ENCODE data around the gene RPLP1. TPM values are rescaled to one million over a fixed set of nuclear protein-coding genes. Genes with fewer than 3 reads are reported as not detected.

Gene RPLP1
- total RNA-seq, 4 donors from 2014 or later = 245 to 770 (median 386) TPM

DNA sequence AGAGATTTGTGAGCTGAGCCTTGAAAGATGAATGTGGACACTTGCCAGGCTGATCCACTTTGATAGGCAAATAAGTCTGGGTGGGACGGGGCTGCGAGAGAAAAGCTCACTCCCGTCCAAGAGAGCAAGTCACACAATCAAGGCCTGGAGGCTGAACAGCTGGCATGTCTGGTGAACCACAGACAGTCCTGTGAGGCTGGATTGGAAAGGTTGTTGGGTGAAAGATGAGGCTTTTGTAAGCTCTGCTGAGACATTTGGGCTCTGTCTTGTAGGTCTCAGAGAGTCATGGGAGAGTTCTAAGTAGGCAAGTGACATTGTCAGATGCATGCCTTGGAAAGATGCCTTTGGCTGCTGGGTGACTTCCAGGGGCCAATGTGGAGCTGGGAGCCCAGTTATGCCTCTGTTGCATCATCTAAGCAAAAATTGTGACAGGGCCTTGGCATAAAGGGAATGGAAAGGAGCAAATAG lies 38.5 kb downstream of the RPLP1 start:
- no peak for DNase-seq
- Histone ChIP-seq H3K27ac (no peak overlapping the region), H3K36me3 (no peaks in the 10 kb centered on the region), H3K9me3 (no peaks in the 10 kb centered on the region), H3K4me1 (no peaks in the 10 kb centered on the region), H3K27me3 (no peaks in the 10 kb centered on the region), H3K4me3 (no peak overlapping the region)
- TF ChIP-seq, protein P1, sequence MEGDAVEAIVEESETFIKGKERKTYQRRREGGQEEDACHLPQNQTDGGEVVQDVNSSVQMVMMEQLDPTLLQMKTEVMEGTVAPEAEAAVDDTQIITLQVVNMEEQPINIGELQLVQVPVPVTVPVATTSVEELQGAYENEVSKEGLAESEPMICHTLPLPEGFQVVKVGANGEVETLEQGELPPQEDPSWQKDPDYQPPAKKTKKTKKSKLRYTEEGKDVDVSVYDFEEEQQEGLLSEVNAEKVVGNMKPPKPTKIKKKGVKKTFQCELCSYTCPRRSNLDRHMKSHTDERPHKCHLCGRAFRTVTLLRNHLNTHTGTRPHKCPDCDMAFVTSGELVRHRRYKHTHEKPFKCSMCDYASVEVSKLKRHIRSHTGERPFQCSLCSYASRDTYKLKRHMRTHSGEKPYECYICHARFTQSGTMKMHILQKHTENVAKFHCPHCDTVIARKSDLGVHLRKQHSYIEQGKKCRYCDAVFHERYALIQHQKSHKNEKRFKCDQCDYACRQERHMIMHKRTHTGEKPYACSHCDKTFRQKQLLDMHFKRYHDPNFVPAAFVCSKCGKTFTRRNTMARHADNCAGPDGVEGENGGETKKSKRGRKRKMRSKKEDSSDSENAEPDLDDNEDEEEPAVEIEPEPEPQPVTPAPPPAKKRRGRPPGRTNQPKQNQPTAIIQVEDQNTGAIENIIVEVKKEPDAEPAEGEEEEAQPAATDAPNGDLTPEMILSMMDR (IDR thresholded peaks at IDR 0.05) = no peak
- TF ChIP-seq POLR2A (IDR thresholded peaks at IDR 0.05) = no peak

DNA sequence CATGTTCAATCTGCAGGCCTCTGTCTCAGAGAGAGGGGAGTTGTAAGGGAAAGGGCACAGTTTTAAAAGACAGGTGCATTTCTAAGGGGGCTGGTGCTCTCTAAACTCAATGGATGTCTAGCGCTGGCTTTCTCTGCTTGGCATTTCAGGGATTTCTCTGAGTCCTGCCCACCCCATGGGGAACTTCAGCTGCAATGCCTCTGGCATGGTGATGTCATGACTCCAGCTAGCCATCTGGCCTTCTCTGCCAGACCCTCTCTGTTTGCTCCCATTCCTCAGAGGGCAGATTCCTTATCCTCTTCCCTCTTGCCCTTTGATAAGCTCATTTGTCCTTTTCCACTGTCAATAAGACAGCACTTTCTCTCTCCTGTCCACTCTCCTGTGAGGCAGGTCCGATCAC lies 40.8 kb downstream of the RPLP1 start:
- Histone ChIP-seq H3K4me3 (no peak overlapping the region), H3K27me3 (no peaks in the 10 kb centered on the region), H3K27ac (no peak overlapping the region), H3K36me3 (no peaks in the 10 kb centered on the region), H3K4me1 (no peaks in the 10 kb centered on the region), H3K9me3 (no peaks in the 10 kb centered on the region)
- TF ChIP-seq, protein P1 (IDR thresholded peaks at IDR 0.05) = no peak
- TF ChIP-seq POLR2A (IDR thresholded peaks at IDR 0.05) = no peak
- DNase-seq = no peak

GRCh38 chr15:69496001-69496400 lies 43.4 kb downstream of the RPLP1 start:
- H3K4me1 ChIP-seq = no peaks in the 10 kb centered on the region
- DNase-seq = no peak
- no peak overlapping the region for H3K4me3 ChIP-seq
- H3K36me3 ChIP-seq = no peaks in the 10 kb centered on the region
- H3K9me3 ChIP-seq = no peaks in the 10 kb centered on the region
- H3K27me3 ChIP-seq = no peaks in the 10 kb centered on the region
- H3K27ac ChIP-seq = no peak overlapping the region
- no peak for TF ChIP-seq POLR2A (IDR thresholded peaks at IDR 0.05)
- TF ChIP-seq, protein P1 (IDR thresholded peaks at IDR 0.05) = no peak

GRCh38 chr15:69497076-69497475 lies 44.5 kb downstream of the RPLP1 start:
- no peaks in the 10 kb centered on the region for H3K36me3 ChIP-seq
- DNase-seq = no peak
- TF ChIP-seq POLR2A (IDR thresholded peaks at IDR 0.05) = no peak
- TF ChIP-seq, protein P1 (IDR thresholded peaks at IDR 0.05) = no peak
- H3K9me3 ChIP-seq = no peaks in the 10 kb centered on the region
- no peaks in the 10 kb centered on the region for H3K27me3 ChIP-seq
- H3K4me3 ChIP-seq = no peak overlapping the region
- H3K27ac ChIP-seq = no peak overlapping the region
- no peaks in the 10 kb centered on the region for H3K4me1 ChIP-seq

GRCh38 chr15:69497667-69498066 lies 45.0 kb downstream of the RPLP1 start:
- H3K9me3 ChIP-seq = no peaks in the 10 kb centered on the region
- no peaks in the 10 kb centered on the region for H3K4me1 ChIP-seq
- DNase-seq = no peak
- TF ChIP-seq POLR2A (IDR thresholded peaks at IDR 0.05) = no peak
- TF ChIP-seq, protein P1 (IDR thresholded peaks at IDR 0.05) = no peak
- H3K27ac ChIP-seq = no peak overlapping the region
- H3K36me3 ChIP-seq = no peaks in the 10 kb centered on the region
- H3K4me3 ChIP-seq = no peak overlapping the region
- H3K27me3 ChIP-seq = no peaks in the 10 kb centered on the region

GRCh38 chr15:69498282-69498681 lies 45.7 kb downstream of the RPLP1 start:
- no peaks in the 10 kb centered on the region for H3K4me1 ChIP-seq
- no peak for DNase-seq
- TF ChIP-seq POLR2A (IDR thresholded peaks at IDR 0.05) = no peak
- TF ChIP-seq, protein P1 (IDR thresholded peaks at IDR 0.05) = no peak
- no peaks in the 10 kb centered on the region for H3K36me3 ChIP-seq
- H3K9me3 ChIP-seq = no peaks in the 10 kb centered on the region
- H3K27me3 ChIP-seq = no peaks in the 10 kb centered on the region
- H3K4me3 ChIP-seq = no peak overlapping the region
- H3K27ac ChIP-seq = no peak overlapping the region
